ENCODE measurements around the gene CYB5R3. TPM values are rescaled to one million over a fixed set of nuclear protein-coding genes. Genes with fewer than 3 reads are reported as not detected.

CYB5R3 gene
- total RNA-seq, 1 experiment from 2014 or later = 85.4 TPM

DNA sequence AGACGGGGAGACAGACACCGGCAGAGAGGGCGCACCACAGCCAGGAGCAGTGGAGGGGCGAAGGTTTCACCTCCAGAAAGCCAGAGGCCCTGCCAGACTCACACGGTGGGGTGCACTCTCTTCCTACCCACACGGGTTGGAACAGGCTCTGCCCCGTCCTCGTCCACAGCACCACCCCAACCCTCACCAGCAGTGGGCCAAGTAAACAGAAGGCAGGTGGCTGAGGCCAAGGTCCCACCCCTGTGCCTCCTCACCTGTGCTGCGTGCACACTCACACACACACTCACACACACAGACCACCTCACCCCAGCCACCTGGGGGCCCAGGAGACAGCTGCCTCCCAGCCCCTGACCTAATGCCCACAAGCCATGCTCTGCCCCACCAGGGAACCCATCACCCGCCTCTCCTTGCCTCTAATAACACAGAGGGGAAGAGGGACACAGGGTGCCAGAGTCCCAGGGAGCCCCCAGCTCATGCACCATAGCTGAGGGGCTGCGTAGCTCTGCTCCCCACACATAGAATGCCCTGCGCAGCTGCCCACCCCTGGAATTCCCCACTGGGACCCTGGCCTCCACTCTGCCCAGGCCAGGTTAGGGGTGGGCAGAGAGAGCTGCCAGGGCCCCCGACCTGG lies 3.1 kb downstream of the CYB5R3 start:
- ChIA-PET CTCF (interaction anchor here (0.8 to 1.9 kb wide), 2 partner anchors 24 to 263 kb away, joined by 3 to 8 read pairs; no protein-coding TSS in a partner anchor), POLR2A (no interaction called here)
- H3K9me3 Mint-ChIP-seq = no peaks in the 10 kb centered on the region
- ATAC-seq (no peak), DNase-seq (ENCODE audit: low spot score) (no peak)
- peaks cover 29% of the 10 kb centered on the region for H3K4me1 Mint-ChIP-seq
- no peaks in the 10 kb centered on the region for H3K36me3 Mint-ChIP-seq
- no peaks in the 10 kb centered on the region; the same call in 1 of the 2 replicates for H3K27me3 Mint-ChIP-seq (ENCODE audit: low read depth)
- H3K27ac Mint-ChIP-seq = peak overlapping the region; percentile 24; the same call in 1 of the 2 replicates
- no peak overlapping the region for H3K4me3 Mint-ChIP-seq
- TF ChIP-seq AFF4 (CRISPR knock-in tag; IDR thresholded peaks at IDR 0.05; ENCODE audit: borderline replicate concordance) = no peak
- TF ChIP-seq JUN (CRISPR knock-in tag; IDR thresholded peaks at IDR 0.05) = no peak
- no peak for TF ChIP-seq RELA (CRISPR knock-in tag; IDR thresholded peaks at IDR 0.05; ENCODE audit: borderline replicate concordance)
- no peak for TF ChIP-seq SOX15 (CRISPR knock-in tag; IDR thresholded peaks at IDR 0.05)
- no peak for TF ChIP-seq ZNF232 (CRISPR knock-in tag; IDR thresholded peaks at IDR 0.05)
- TF ChIP-seq, protein P1, sequence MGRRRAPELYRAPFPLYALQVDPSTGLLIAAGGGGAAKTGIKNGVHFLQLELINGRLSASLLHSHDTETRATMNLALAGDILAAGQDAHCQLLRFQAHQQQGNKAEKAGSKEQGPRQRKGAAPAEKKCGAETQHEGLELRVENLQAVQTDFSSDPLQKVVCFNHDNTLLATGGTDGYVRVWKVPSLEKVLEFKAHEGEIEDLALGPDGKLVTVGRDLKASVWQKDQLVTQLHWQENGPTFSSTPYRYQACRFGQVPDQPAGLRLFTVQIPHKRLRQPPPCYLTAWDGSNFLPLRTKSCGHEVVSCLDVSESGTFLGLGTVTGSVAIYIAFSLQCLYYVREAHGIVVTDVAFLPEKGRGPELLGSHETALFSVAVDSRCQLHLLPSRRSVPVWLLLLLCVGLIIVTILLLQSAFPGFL (CRISPR knock-in tag; IDR thresholded peaks at IDR 0.05; ENCODE audit: borderline replicate concordance) = no peak
- TF ChIP-seq ERG (CRISPR knock-in tag; IDR thresholded peaks at IDR 0.05) = no peak
- no peak for TF ChIP-seq ZNF423 (CRISPR knock-in tag; IDR thresholded peaks at IDR 0.05)
- TF ChIP-seq PRDM15 (CRISPR knock-in tag; IDR thresholded peaks at IDR 0.05) = no peak
- no peak for TF ChIP-seq NFE2L1 (CRISPR knock-in tag; IDR thresholded peaks at IDR 0.05)
- TF ChIP-seq MXD4 (CRISPR knock-in tag; IDR thresholded peaks at IDR 0.05; ENCODE audit: borderline replicate concordance) = no peak
- no peak for TF ChIP-seq ZMAT4 (CRISPR knock-in tag; IDR thresholded peaks at IDR 0.05)
- TF ChIP-seq, protein P2, sequence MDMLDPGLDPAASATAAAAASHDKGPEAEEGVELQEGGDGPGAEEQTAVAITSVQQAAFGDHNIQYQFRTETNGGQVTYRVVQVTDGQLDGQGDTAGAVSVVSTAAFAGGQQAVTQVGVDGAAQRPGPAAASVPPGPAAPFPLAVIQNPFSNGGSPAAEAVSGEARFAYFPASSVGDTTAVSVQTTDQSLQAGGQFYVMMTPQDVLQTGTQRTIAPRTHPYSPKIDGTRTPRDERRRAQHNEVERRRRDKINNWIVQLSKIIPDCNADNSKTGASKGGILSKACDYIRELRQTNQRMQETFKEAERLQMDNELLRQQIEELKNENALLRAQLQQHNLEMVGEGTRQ (CRISPR knock-in tag; IDR thresholded peaks at IDR 0.05) = no peak
- no peak for TF ChIP-seq PRRX2 (CRISPR knock-in tag; IDR thresholded peaks at IDR 0.05)
- TF ChIP-seq IRF1 (CRISPR knock-in tag; IDR thresholded peaks at IDR 0.05) = no peak
- no peak for TF ChIP-seq SP1 (CRISPR knock-in tag; conservative IDR thresholded peaks at IDR 0.05)
- TF ChIP-seq, protein P3, sequence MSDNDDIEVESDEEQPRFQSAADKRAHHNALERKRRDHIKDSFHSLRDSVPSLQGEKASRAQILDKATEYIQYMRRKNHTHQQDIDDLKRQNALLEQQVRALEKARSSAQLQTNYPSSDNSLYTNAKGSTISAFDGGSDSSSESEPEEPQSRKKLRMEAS (CRISPR knock-in tag; IDR thresholded peaks at IDR 0.05) = no peak
- TF ChIP-seq ATF1 (CRISPR knock-in tag; IDR thresholded peaks at IDR 0.05) = no peak
- no peak for TF ChIP-seq IRF2 (CRISPR knock-in tag; IDR thresholded peaks at IDR 0.05; ENCODE audit: borderline replicate concordance, low read depth)

Measured in WTC11 (cell line).